GM19023 (cell line): ENCODE data around the gene LCK.

Source experiments
- ATAC-seq: cut with Tn5 transposase; IDR thresholded peaks from one replicate; pipeline ENCODE4 v1.9.1; 2021; ENCODE audit warnings: mild to moderate bottlenecking, moderate library complexity; ENCODE audit not compliant: unreplicated experiment

The LCK gene

DNA sequence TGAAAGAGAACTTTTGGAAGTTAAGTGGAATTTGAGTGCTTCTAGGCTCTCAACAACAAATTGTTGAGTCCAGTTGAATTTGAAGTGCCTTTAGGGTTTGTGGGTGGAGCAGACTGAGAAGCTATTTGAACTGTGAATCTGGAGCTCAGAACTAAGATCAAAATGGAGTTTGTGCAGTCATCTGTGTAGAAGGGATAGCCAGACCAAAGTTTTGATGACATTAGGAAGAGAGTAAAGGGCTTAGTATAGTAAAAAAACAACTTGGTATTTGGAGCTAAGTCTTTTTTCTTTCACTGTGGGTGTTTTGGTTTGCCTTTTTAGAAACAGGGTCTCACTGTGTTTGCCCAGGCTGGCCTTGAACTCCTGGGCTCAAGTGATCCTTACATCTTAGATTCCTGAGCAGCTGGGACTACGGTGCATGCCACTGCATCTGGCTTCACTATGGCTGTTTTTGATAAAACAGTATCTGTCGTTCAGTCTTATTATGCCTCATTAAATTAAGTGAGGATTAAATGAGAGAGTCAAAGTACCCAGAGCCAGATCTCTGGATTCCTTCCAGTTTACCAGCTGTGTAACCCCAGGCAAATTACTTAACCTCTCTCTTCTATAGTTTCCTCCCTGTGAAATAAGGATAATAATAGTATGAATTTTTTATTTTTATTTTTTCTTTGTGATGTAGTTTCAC, 60.8 kb downstream of the LCK start:
- no peak for ATAC-seq

- ATAC-seq: no peak
Observed at GRCh38 chr1:32316903-32317277, 65.8 kb downstream of the LCK start.

GRCh38 chr1:32318127-32318869, 67.2 kb downstream of the LCK start:
- ATAC-seq: no peak

GRCh38 chr1:32321712-32322291, 70.7 kb downstream of the LCK start:
- ATAC-seq: no peak

DNA sequence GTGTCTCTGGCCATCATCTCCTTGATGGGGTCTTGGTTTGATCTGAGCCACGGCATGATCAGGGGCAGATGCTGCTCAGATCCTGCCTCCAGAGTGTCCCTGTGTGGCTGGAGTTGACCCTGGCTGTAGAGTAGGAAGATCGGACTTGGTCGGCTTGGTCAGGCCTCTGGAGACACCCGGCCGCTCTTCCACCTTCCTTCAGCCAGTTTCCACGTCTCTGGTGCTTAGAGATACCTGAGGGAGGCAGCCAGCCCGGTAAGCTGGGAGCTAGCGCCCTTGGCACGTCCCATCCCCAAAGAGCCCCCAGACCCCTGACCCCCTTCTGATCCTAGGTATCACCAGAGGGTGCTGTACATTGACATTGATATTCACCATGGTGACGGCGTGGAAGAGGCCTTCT, 76.1 kb downstream of the LCK start:
- ATAC-seq: no peak

GRCh38 chr1:32329931-32330466, 78.9 kb downstream of the LCK start:
- no peak for ATAC-seq

DNA sequence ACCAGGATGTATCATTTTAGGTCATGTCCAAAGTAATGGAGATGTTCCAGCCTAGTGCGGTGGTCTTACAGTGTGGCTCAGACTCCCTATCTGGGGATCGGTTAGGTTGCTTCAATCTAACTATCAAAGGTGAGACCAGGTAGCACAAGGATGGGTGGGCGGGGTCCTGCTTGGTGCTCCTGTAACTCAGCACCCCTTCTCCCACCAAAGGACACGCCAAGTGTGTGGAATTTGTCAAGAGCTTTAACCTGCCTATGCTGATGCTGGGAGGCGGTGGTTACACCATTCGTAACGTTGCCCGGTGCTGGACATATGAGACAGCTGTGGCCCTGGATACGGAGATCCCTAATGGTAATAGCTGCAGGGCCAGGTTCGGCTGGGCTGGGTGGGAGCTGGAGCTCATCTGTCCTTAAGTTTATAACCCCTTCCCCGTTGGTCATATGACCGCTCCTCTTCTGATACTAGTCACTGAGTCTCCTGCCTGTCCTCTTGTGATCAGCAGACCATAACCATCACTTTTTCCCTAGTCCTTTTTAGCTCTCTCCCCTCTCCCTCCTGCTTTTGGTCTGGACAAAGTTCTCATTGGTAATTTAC, 79.6 kb downstream of the LCK start:
- ATAC-seq: no peak

GRCh38 chr1:32331549-32331948, 80.5 kb downstream of the LCK start:
- no peak for ATAC-seq

GRCh38 chr1:32332290-32333079, 81.4 kb downstream of the LCK start:
- ATAC-seq: no peak

GRCh38 chr1:32333251-32333963, 82.3 kb downstream of the LCK start:
- no peak for ATAC-seq

DNA sequence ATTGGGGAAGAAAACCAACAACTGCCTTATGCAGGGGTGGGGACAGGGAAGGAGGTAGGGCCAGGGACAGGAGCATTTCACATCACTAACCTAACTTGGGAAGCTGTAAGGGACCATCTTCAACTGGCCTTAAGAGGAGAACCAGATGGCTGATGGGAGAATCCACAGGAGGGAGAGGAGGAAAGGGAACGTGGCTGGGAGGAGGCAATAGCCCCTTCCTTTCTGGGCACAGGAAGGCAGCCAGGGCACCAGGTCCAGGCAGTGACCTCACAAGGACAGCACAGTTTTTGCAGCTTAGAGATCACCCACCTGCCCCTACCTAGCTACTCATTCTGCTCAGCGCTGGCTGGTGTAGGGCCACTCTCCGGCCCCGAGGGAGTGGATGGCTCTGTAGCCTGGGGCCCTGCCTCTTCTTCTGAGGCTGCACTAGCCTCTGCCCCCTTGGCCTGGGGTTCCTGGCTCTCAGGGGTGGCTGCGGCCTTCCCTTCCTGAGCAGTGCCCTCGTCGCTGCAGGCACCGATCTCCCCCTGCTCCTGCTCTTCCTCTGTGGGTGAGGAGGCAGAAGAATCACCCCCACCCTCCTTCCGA, 83.3 kb downstream of the LCK start:
- ATAC-seq: no peak

DNA sequence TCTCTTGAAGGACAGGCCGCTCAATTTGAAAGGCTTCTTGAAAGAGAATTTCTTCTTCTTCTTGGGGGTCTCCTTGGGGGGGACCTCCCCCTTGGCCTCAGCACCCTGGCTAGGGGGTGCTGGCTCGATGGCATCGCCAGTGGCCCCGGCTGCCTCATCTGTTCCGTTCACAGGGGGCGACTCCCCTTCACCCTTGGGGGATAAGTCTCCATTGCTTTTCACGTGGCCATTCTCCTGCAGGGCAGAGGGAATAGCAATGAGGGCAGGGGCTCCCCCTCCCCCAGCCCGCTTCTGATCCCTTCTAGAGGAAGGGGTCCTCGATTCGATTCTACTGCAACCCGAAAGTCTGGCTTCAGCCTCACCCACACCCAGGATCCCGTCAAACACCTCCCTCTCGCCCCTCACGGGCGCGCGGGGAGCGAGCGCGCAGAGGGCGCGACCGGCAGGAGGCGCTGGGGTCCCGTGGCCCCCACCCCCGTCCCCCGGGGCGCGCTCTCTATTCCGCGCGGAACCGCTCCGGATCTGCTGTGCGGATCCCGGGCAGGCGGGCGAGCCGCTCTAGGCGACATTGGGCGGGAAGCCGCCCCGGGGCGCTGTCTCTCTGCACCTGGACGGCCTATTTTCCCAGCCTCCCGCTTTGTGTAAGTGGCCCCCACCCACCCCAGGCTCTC, 83.9 kb downstream of the LCK start:
- ATAC-seq: peak; percentile 19

- ATAC-seq: peak; percentile 1
Observed at GRCh38 chr1:32335535-32335789, 84.4 kb downstream of the LCK start.
